ENCODE measurements around the gene GAS7.

The GAS7 gene

GRCh38 chr17:10127819-10128425 lies 70.5 kb downstream of the GAS7 start:
- DNase-seq: peak; percentile 58 to 69

DNA sequence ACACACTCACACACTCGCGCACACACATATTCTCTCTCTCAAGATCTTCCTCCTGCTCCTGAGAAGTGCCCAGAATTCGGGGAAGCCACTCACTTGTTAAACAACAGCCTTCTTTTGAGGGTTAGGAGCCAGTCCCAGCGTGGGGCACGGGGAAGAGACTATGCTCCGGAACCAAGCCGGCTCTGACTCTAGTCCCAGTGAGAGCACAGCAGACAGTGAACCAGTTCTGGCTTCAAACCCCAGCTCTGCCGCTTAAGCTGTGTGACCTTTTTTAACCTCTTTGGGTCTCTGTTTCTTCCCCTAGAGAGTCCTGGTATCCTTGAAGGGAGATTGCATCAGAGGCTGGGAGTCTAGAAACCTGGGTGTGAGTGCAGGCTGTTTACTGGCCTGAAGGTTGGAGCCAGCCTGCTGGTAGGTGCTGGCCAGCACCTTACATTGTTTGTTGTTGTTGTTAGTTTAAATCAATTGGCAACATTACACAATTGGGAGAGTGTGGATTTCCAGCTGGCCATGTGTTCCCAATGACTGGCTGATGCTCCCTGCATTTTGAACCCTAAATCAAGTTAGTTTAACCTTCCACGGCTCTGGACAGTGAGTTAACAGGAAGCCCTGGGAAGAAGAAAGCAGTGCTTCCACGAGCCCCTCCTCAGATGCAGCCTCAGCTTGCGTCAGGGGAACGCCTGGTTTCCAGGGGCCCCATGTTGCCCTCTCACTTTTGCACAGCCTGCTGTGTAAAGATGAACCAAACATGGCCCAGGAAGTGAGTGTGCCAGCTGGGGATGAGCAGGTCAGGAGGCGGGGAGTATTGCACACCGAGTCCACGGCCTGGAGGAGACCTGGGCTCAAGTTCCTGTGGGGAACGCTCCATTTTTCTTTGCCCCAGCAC lies 71.5 kb downstream of the GAS7 start:
- no peak for DNase-seq

DNA sequence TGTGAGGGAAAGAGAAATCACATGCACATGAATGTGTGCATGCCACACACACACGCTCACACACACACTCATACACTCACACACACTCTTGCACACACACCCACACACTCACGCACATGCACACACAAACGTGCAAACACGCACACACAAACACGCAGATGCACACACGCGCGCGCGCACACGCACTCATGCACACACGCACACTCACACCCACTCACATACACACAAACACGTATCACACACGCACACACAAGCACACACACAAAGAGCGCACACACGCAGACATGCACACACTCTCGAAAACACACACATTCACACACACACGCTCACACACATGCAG lies 72.2 kb downstream of the GAS7 start:
- no peak for DNase-seq

DNA sequence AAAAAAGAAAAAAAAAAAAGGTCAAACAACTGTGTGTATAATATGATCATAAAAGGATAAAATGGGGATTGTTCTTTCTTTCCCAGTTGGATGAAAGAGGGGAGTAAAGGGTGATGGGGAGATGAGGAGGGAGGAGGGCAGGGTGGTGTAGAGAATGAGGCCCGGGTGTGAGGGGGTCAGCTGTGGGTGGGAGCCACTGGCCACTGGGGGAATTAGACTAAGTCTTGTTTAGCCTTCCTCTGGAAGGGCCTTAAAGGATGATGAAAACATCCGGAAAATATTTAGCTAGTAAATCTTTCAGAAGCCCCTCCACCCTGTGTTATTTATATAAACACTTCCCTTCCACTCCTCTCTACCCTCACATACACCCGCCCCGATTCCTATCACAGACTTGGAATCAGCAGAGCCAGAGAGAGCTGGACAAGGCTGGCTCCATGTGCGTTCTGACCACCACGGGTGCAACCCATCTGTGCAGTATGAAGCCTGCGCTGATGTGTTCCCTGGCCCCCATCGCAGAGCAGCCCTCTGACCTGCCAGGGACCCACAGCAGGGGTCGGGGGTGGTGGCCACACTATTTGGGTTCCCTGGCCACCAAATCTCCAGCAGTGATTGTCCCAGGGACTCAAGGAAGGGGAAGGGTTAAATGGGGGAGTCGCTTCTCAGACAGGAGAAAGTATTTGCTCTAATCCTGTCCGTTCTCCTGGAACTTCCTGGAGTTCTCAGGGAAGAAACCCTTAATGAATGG lies 72.7 kb downstream of the GAS7 start:
- DNase-seq: no peak

- no peak for DNase-seq
Observed at GRCh38 chr17:10123093-10123492, 75.3 kb downstream of the GAS7 start.

DNA sequence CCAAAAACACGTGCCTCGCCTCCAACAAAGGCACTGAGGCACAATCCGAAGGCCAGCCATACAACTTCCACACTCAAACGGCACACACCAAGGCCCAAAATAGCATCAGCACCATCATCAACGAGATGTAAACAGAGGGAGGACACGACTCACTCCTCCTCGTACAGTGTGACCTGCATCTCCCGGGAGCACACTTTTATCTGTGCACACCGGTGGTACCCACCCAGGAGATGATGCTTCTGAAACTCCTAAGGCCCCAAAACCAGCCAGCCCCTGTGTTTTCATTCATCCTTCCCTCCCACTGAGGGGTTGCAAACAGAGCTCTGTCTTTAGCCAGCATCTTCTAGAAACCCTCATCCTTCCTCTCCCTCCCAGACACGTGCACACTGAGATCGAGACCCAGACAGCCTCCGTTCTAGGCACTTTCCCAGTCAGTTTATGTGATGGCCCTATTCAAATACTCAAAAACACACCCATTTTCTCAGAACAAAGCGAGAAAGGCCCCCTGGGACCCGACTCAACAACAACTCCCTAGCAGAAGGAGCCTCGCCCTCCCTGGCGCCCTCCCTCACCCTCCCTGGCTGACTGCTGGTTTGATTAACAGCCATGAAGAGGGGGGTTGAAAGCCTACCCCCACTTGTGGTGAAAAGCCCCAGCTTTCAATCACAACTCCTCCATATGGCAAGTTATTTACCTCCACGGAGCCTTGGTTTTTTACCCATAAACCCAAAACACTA lies 76.3 kb downstream of the GAS7 start:
- no peak for DNase-seq

- DNase-seq: no peak
Observed at GRCh38 chr17:10120749-10121148, 77.7 kb downstream of the GAS7 start.

- DNase-seq: peak in 1 of 2 donors; percentile 34
Observed at GRCh38 chr17:10120109-10120485, 78.3 kb downstream of the GAS7 start.

DNA sequence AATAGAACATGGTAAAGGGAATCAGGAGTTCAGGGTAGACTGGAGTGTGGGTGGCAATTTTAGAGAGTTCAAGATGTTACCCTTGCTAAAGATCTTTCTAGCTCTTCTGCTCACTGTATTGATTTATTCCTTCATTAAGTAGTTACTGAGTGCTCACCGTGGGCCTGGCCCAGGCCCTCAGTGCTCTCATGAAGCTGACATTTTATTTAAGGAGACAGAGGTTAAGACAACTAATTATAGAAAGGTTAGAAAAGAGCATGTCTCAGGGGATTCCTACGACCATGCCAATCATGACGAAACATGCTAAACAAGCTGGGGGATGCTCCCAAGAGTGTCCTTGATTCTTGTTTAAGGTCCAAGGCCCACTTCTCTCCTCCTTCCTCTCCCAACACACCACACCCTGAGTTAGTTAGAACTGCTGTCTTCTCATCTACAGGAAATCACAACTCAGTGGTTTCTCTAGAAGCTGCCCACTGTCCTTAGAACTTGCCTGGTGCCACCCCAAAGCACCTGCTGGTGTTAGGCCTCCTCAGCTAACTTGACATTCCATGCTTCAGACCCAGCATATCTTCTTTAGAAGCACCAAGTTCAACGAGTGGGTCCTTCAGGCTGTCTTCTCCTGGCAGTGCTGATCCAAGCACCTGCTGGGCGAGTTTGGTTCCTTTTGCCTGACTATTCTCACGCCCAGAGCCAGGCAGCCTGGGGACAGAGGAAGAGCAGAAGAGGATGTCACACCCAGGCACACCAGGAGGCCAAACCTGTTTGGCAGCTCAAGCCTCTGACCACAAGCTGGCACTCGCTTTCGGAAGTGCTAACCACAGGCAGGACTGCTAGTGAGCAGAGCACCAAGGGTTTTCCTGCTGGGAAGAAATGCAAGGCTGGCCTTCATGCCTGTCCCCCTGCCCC lies 79.0 kb downstream of the GAS7 start:
- peak in 1 of 2 donors; percentile 25 for DNase-seq

DNA sequence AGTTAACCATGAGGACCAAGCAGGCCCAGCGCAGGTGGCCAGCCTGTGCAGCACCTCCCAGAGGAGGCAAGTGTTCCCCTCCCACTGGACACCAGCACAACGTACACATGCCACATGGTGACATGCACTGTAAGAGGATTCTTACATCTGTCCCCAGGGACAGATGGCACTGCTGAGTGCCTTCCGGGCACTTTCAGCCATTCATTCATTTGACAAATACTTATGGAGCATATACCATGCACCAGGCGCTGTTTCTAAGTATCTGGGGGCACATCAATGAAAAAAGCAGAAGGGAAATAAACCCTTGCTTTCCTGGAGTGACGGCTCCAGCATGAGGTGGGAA lies 79.6 kb downstream of the GAS7 start:
- no peak for DNase-seq

DNA sequence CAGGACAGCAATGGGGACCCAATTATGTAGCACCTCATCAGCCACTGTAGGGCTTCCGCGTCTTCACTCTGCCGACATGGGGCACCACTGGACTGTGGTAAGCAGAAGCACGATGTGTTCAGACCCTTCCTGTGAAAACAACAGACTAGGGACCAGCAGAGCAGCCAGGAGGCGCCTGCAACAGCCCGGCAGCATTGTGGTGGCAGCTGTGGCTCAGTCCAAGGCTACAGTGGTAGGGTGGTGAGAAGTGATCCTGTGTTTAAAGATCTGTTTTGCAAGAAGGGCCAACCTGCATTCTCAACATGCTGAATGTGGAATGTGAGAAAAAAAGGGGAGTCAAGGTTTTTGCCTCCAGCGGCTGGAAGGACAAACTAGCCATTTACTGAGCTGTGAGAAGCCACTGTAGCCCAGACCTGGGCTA lies 80.8 kb downstream of the GAS7 start:
- peak in 1 of 2 donors; percentile 29 for DNase-seq

GRCh38 chr17:10116753-10117420 lies 81.5 kb downstream of the GAS7 start:
- no peak for DNase-seq

- DNase-seq: no peak
Observed at GRCh38 chr17:10116267-10116666, 82.1 kb downstream of the GAS7 start.

GRCh38 chr17:10115536-10115932 lies 82.9 kb downstream of the GAS7 start:
- DNase-seq: no peak

DNA sequence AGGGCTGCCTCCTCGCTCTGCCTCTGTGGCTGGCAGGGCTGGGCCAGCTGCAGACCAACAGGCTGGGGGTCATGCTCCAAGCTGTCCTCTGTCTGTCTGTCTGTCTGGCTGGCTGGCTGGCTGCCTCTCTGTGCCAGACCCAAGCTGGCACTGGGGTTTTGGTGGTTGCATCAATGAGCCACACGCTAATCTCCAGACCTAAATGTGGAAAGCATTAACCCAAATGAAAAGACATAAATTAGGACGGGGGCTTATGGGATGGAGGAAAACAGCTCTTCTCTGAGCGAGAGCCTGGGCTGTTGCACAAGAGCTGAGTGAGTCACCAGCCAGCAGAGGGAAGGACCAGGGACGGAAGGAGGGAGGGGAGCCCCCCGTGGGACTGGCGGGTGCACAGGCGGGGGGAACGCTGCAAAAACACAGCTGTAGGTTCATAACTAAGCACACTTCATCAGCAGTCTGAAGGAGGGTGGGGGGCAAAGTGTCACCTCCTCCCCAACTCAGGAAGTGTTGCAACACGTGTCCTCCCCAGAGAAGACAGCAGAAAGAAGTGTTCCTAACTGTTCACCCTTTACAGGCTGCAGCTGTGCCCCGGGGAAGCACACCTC lies 83.4 kb downstream of the GAS7 start:
- DNase-seq: peak; percentile 64 to 81

GRCh38 chr17:10112962-10113361 lies 85.4 kb downstream of the GAS7 start:
- no peak for DNase-seq

DNA sequence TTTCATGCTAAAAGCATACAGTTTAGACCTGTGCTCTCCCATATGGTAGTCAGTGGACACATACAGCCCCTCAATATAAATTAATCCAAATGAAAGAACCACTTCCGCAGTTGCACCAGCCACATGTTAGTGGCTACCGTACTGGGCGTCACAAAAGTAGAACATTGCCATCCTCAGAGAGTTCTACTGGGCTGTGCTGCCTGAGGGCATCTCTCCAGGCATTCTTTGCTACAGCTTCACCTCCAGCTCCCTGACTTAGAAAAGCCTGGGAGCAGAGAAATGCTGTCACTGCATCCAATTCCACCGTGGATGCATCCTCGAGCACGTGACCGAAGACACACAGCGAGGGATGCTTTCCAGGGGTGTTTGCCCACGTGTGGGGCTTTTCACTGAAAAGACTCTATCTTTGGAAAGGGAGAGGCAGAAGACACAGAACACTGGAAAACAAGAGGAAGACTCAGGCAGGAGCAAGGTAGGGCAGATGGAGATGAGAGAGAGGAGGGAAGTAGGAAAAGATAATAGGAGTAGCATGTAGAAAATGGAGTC lies 86.4 kb downstream of the GAS7 start:
- no peak for DNase-seq

- no peak for DNase-seq
Observed at GRCh38 chr17:10109146-10109545, 89.3 kb downstream of the GAS7 start.

DNA sequence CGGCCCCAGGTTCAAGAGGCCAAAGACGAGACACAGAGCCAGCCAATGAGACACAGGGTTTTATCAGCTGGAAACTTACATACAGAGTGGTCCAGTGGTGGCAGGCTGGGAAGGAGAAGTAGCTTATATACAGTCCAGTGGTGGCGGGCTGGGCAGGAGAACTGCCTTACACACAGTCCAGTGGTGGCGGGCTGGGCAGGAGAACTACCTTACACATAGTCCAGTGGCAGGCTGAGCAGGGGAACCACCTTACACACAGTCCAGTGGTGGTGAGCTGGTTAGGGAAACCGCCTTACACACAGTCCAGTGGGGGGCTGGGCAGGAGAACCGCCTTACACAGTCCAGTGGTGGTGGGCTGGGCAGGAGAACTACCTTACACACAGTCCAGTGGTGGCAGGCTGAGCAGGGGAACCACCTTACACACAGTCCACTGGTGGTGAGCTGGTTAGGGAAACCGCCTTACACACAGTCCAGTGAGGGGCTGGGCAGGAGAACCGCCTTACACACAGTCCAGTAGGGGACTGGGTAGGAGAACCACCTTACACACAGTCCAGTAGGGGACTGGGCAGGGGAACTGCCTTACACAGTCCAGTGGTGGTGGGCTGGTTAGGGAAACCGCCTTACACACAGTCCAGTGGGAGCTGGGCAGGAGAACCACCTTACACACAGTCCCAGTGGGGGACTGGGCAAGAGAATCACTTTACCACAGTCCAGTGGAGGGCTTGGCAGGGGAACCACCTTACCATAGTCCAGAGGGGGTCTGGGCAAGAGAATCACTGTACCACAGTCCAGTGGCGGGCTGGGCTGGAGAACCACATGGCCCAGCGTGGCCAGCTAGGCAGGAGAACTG lies 90.9 kb downstream of the GAS7 start:
- no peak for DNase-seq

DNA sequence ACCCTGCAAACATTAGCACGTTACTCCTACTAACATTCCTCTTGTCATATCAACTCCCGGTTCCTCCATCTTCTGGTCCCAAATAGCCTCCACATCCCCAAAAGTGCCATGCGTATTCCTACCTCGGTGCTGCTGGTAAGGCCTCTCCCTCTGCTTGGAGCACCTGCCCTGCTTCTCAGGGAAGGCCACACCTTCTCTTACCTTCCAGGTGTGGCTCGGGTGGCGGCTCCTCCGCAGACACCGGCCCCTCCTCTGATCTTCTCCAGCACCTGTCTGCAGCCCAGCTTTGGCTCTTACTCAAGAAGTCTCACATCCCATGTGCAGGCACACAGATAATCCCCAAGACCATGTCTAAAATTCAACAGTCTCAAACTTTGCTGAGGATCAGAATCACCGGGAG lies 92.3 kb downstream of the GAS7 start:
- no peak for DNase-seq

Measured in inflammatory macrophage treated with lipopolysaccharide for 1 hour (primary cell).